Mesenteric fat pad (tissue), 1 donor: ENCODE measurements around the gene PRSS1. TPM values are rescaled to one million over a fixed set of nuclear protein-coding genes. Genes with fewer than 3 reads are reported as not detected.
A peak's percentile ranks its signal among the peaks of the same experiment; 100 is the strongest.
"Not testable (repeated sequence)": the region's sequence is repeated elsewhere in the genome, so short reads cannot be mapped to it uniquely, and the experiment has no call there.

Experiments
- DNase-seq: peaks from one replicate; pipeline ENCODE4 v3.0.0-alpha.2; 2020; ENCODE audit warnings: low spot score
- long read RNA-seq: library from polyadenylated mRNA; unstranded; transcript quantifications from one replicate; pipeline ENCODE4 v2.0.0, GENCODE V29; 2020
- total RNA-seq: library from RNA; stranded (reverse); fragmentation: NEBNext Ultra II Directional; extraction: Animal tissue kit (Norgen Biotek cat#: 25700); gene quantifications from one replicate; pipeline ENCODE4 v1.2.1, GENCODE V29; 2021
- donor health status: DM: yes; HTN: yes; CAD: no.

Gene PRSS1
- total RNA-seq, result 5.0 TPM
- long read RNA-seq, partial matches to known transcripts, result 0 of 1 reads
- long read RNA-seq, other reads (novel, unspliced or antisense), result 0 of 1 reads

- peak; percentile 55 for DNase-seq
Measured at GRCh38 chr7:142749218-142749993, at the start of gene PRSS1. Gene PRSS1, plus strand, starts transcription at chr7:142749472. Its CDS starts 13 bp downstream, at chr7:142749485.

- not testable (repeated sequence) for DNase-seq
Measured at GRCh38 chr7:142700935-142701334, 48.3 kb upstream of the PRSS1 start.

GRCh38 chr7:142703655-142704305, 45.5 kb upstream of the PRSS1 start:
- DNase-seq, result no peak

GRCh38 chr7:142708726-142709125, 40.5 kb upstream of the PRSS1 start:
- DNase-seq, result not testable (repeated sequence)

GRCh38 chr7:142709921-142710320, 39.4 kb upstream of the PRSS1 start:
- no peak for DNase-seq

GRCh38 chr7:142711196-142711595, 38.1 kb upstream of the PRSS1 start:
- DNase-seq, result no peak

GRCh38 chr7:142711746-142712616, 37.3 kb upstream of the PRSS1 start:
- no peak for DNase-seq

- DNase-seq, result no peak
Measured at GRCh38 chr7:142712617-142712957, 36.7 kb upstream of the PRSS1 start.

GRCh38 chr7:142714375-142714774, 34.9 kb upstream of the PRSS1 start:
- no peak for DNase-seq

GRCh38 chr7:142716596-142716995, 32.7 kb upstream of the PRSS1 start:
- no peak for DNase-seq

- no peak for DNase-seq
Measured at GRCh38 chr7:142717453-142717852, 31.8 kb upstream of the PRSS1 start.

- DNase-seq, result no peak
Measured at GRCh38 chr7:142718313-142718712, 31.0 kb upstream of the PRSS1 start.

GRCh38 chr7:142720172-142720773, 29.0 kb upstream of the PRSS1 start:
- DNase-seq, result no peak

GRCh38 chr7:142720986-142721385, 28.3 kb upstream of the PRSS1 start:
- DNase-seq, result no peak

- no peak for DNase-seq
Measured at GRCh38 chr7:142722248-142722794, 27.0 kb upstream of the PRSS1 start.

- DNase-seq, result no peak
Measured at GRCh38 chr7:142733271-142733670, 16.0 kb upstream of the PRSS1 start.

GRCh38 chr7:142739923-142740492, 9.3 kb upstream of the PRSS1 start:
- no peak for DNase-seq

GRCh38 chr7:142740786-142741185, 8.5 kb upstream of the PRSS1 start:
- no peak for DNase-seq

- not testable (repeated sequence) for DNase-seq
Measured at GRCh38 chr7:142741932-142742331, 7.3 kb upstream of the PRSS1 start.

GRCh38 chr7:142745091-142745635, 4.1 kb upstream of the PRSS1 start:
- DNase-seq, result no peak
